Diencephalon (tissue), 1 donor: Measurements from ENCODE around the gene SYT4. TPM values are rescaled to one million over a fixed set of nuclear protein-coding genes. Genes with fewer than 3 reads are reported as not detected.

ENCODE experiments used
- total RNA-seq: library from RNA; depleted of rRNA; stranded (reverse); fragments of >200 nt; gene quantifications from one replicate; pipeline ENCODE4 v1.2.3, GENCODE V29; 2014

Gene SYT4
- 357 TPM for total RNA-seq

DNA sequence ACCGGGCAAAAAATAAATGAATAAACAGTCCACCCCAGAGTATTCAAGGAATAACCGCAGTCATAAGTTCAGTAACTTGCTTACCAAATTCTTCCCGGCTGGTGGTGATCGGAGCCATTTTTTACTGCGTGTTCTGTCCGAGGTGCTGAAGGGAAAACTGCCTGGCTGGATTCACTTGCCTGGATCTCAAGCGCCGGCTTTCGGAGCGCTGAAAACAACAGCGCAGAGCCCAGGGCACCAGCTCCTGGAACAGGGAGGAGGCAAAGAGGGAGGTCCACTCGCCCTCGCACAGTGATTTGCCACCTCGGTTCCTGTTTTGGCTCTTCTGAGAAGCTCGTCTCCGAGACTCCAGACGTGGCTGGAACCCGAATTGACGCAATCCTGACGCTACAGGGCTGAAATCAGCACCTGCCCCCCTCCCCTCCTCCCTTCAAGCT lies at the start of gene SYT4:
TSS of gene SYT4 (minus strand) at position 327 of the 437 bp plus-strand sequence. CDS start at position 118, 209 bp downstream.

Other genes with a start within 250 kb of the SYT4 start
- gene RIT2, start 161.8 kb downstream of the SYT4 start, total RNA-seq = 59.3 TPM